ENCODE measurements around the gene TSN.
"Not testable (repeated sequence)": the region's sequence is repeated elsewhere in the genome, so short reads cannot be mapped to it uniquely, and the experiment has no call there.

Gene TSN

GRCh38 chr2:121755237-121756111, at the start of gene TSN:
TSS of gene TSN (plus strand) at chr2:121755651. CDS start at chr2:121755780, 129 bp downstream.
- DNase-seq (ENCODE audit: low spot score): peak; percentile 87

GRCh38 chr2:121705958-121706357, 49.5 kb upstream of the TSN start:
- DNase-seq (ENCODE audit: low spot score): no peak

GRCh38 chr2:121707344-121707919, 48.0 kb upstream of the TSN start:
- no peak for DNase-seq (ENCODE audit: low spot score)

- DNase-seq (ENCODE audit: low spot score): no peak
Observed at GRCh38 chr2:121707920-121708361, 47.5 kb upstream of the TSN start.

GRCh38 chr2:121709776-121710469, 45.5 kb upstream of the TSN start:
- no peak for DNase-seq (ENCODE audit: low spot score)

- no peak for DNase-seq (ENCODE audit: low spot score)
Observed at GRCh38 chr2:121710470-121711170, 44.8 kb upstream of the TSN start.

- not testable (repeated sequence) for DNase-seq (ENCODE audit: low spot score)
Observed at GRCh38 chr2:121711481-121711880, 44.0 kb upstream of the TSN start.

GRCh38 chr2:121716126-121716525, 39.3 kb upstream of the TSN start:
- DNase-seq (ENCODE audit: low spot score): no peak

GRCh38 chr2:121717529-121717928, 37.9 kb upstream of the TSN start:
- DNase-seq (ENCODE audit: low spot score): no peak

GRCh38 chr2:121721926-121722325, 33.5 kb upstream of the TSN start:
- no peak for DNase-seq (ENCODE audit: low spot score)

GRCh38 chr2:121722479-121722878, 33.0 kb upstream of the TSN start:
- DNase-seq (ENCODE audit: low spot score): peak; percentile 14

- no peak for DNase-seq (ENCODE audit: low spot score)
Observed at GRCh38 chr2:121723316-121723715, 32.1 kb upstream of the TSN start.

- DNase-seq (ENCODE audit: low spot score): no peak
Observed at GRCh38 chr2:121727332-121727731, 28.1 kb upstream of the TSN start.

- DNase-seq (ENCODE audit: low spot score): no peak
Observed at GRCh38 chr2:121727950-121728349, 27.5 kb upstream of the TSN start.

- no peak for DNase-seq (ENCODE audit: low spot score)
Observed at GRCh38 chr2:121731366-121731765, 24.1 kb upstream of the TSN start.

- not testable (repeated sequence) for DNase-seq (ENCODE audit: low spot score)
Observed at GRCh38 chr2:121734544-121734943, 20.9 kb upstream of the TSN start.

GRCh38 chr2:121735518-121736074, 19.9 kb upstream of the TSN start:
- DNase-seq (ENCODE audit: low spot score): peak; percentile 33

GRCh38 chr2:121736140-121736461, 19.4 kb upstream of the TSN start:
- DNase-seq (ENCODE audit: low spot score): peak; percentile 16

GRCh38 chr2:121736462-121737336, 18.8 kb upstream of the TSN start, which contains the start of gene NIFK:
TSS of gene NIFK (minus strand) at chr2:121736875. CDS start at chr2:121736850, 25 bp downstream.
- DNase-seq (ENCODE audit: low spot score): peak; percentile 99

GRCh38 chr2:121740973-121741372, 14.5 kb upstream of the TSN start:
- DNase-seq (ENCODE audit: low spot score): no peak

- no peak for DNase-seq (ENCODE audit: low spot score)
Observed at GRCh38 chr2:121741450-121741849, 14.0 kb upstream of the TSN start.
